HUES6 (cell line): ENCODE measurements around the gene C4orf54.

Experiments
- H3K27ac ChIP-seq: 2 replicates; pipeline ENCODE4 v1.7.0; 2013; ENCODE audit warnings: low read depth, mild to moderate bottlenecking, low read length, inconsistent platforms
- H3K27me3 ChIP-seq: 2 replicates; pipeline ENCODE4 v1.6.1; 2013; ENCODE audit warnings: low read length; ENCODE audit not compliant: control insufficient read depth, insufficient read depth
- H3K36me3 ChIP-seq: 2 replicates; pipeline ENCODE4 v1.6.1; 2013; ENCODE audit warnings: low read length; ENCODE audit not compliant: control insufficient read depth, insufficient read depth
- H3K4me1 ChIP-seq: 2 replicates; pipeline ENCODE4 v1.6.1; 2013; ENCODE audit warnings: low read length; ENCODE audit not compliant: control insufficient read depth, insufficient read depth
- H3K4me3 ChIP-seq: 2 replicates; pipeline ENCODE4 v1.5.1; 2013; ENCODE audit warnings: low read depth, low read length
- H3K9ac ChIP-seq: one replicate; pipeline ENCODE4 v1.6.1; 2013; ENCODE audit warnings: mild to moderate bottlenecking, low read length
- H3K9me3 ChIP-seq: 2 replicates; pipeline ENCODE4 v1.6.1; 2013; ENCODE audit warnings: low read depth, low read length; ENCODE audit not compliant: control insufficient read depth, insufficient read depth

C4orf54 gene

DNA sequence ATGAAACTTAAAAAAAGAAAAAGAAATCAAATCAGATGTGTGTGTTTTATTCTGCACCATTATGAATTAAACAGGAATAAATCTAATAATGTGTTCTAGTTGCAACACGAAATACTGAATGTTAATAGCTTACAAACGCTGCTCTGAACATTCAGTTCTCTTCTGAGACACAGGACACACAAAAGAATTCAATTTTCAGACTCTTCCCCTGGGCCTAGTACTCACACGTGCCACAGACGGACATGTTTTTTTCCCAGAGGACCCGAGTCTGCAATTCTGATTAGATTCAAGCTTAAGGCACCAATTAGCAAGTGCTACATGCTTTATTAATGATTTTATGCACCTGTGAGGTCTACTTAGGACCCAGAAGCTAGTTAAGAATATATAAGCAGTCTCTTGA lies 20.5 kb downstream of the C4orf54 start:
- Histone ChIP-seq H3K4me3 (no peak overlapping the region), H3K4me1 (no peaks in the 10 kb centered on the region), H3K27me3 (no peaks in the 10 kb centered on the region), H3K36me3 (no peaks in the 10 kb centered on the region), H3K27ac (no peak overlapping the region), H3K9me3 (no peaks in the 10 kb centered on the region), H3K9ac (no peak overlapping the region)

DNA sequence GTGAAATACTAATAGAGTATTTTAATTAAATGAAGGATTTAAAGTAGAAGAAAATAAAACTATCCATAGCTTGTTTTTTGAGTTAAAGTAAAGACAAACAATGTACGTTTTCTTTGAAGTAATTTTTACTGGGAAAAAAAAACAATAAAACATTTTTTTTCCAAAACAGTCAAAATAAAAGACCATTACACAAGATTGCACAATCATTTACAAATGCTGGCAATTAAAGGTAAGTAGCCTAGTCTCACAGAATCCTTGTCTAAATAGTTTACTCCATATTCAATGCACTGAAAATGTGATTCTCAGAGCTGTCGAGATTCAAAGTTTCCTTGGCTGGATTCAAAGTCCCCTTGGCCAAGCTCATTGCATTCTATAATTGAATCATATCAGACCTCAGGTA lies 21.2 kb downstream of the C4orf54 start:
- no peak overlapping the region for H3K27ac ChIP-seq
- H3K4me3 ChIP-seq, result no peak overlapping the region
- H3K9ac ChIP-seq, result no peak overlapping the region
- H3K4me1 ChIP-seq, result 0 out of 2 replicates have a peak, but pooled peaks cover 2% of the 10 kb centered on the region
- H3K36me3 ChIP-seq, result no peaks in the 10 kb centered on the region
- H3K27me3 ChIP-seq, result no peaks in the 10 kb centered on the region
- no peaks in the 10 kb centered on the region for H3K9me3 ChIP-seq

DNA sequence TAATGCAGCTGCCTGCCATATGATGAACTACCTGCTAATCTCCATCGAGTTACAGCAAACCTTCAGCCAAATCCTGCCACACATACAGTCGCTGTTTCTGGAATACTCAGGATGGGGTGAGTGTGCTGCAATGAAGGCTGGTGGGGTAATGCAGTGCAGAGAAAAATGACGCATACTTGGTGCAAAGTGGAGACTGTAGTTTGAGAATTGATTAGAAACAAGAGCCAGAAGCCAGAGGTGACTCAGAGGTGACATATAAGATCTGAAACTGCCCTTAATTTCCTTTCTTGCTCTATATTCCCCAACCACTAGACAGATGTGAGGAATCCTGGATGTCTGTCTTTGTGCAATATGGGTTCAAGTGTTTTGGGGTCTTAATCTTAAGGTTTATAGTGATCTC lies 22.0 kb downstream of the C4orf54 start:
- no peaks in the 10 kb centered on the region for H3K27me3 ChIP-seq
- H3K27ac ChIP-seq, result no peak overlapping the region
- no peaks in the 10 kb centered on the region for H3K9me3 ChIP-seq
- no peak overlapping the region for H3K9ac ChIP-seq
- no peak overlapping the region for H3K4me3 ChIP-seq
- no peaks in the 10 kb centered on the region for H3K36me3 ChIP-seq
- 0 out of 2 replicates have a peak, but pooled peaks cover 2% of the 10 kb centered on the region for H3K4me1 ChIP-seq

DNA sequence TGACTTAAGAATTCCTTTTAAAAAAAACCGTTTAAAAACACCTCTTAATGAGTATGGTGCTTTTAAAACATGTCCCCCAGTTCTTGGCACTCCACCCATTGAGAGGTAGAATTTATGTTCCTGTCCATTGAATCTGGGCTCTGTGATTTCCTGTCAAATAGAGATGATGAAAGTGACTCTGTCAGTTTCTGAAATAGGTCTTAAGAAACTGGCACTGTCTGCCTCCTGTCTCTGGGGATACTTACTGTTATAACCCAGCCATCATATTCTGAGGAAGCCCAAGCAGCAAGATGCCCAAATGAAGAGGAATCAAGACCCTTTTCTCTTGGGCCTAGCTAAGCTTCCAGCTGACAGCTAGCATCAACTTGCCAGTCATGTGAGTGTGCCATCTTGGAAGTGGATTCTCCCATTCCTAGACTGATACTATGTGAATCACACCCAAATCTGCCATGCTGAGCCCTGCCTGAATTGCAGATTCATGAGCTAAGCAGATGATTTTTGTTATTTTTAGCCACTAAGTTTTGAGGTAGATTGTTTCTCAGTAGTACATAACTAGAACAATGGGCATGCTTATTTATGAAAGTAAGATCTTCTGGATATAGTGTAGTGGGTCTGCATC lies 22.8 kb downstream of the C4orf54 start:
- Histone ChIP-seq H3K9me3 (no peaks in the 10 kb centered on the region), H3K36me3 (no peaks in the 10 kb centered on the region), H3K4me3 (no peak overlapping the region), H3K27me3 (no peaks in the 10 kb centered on the region), H3K27ac (no peak overlapping the region), H3K9ac (no peak overlapping the region), H3K4me1 (0 out of 2 replicates have a peak, but pooled peaks cover 2% of the 10 kb centered on the region)

DNA sequence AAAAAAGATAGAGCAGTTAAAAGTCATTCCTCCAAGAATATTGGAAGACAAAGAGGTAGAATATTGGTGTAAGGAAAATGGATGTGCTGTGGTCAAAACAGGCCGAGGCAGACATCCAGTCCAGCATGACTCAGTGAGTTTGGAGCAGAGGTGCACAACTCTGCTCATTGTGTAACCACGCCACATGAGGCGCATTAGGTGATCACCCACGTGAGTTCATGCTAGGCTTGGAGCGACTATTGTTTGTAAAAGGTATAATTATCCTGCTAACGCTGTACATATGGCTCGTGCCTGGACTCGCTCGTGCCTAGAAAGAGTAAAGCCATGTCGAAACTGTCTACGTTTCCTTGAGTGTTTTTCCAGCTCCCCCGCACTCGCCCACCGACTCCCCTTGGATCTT lies 23.9 kb downstream of the C4orf54 start:
- Histone ChIP-seq H3K36me3 (no peaks in the 10 kb centered on the region), H3K9me3 (no peaks in the 10 kb centered on the region), H3K4me1 (0 out of 2 replicates have a peak, but pooled peaks cover 2% of the 10 kb centered on the region), H3K9ac (no peak overlapping the region), H3K27me3 (no peaks in the 10 kb centered on the region), H3K27ac (no peak overlapping the region), H3K4me3 (no peak overlapping the region)

DNA sequence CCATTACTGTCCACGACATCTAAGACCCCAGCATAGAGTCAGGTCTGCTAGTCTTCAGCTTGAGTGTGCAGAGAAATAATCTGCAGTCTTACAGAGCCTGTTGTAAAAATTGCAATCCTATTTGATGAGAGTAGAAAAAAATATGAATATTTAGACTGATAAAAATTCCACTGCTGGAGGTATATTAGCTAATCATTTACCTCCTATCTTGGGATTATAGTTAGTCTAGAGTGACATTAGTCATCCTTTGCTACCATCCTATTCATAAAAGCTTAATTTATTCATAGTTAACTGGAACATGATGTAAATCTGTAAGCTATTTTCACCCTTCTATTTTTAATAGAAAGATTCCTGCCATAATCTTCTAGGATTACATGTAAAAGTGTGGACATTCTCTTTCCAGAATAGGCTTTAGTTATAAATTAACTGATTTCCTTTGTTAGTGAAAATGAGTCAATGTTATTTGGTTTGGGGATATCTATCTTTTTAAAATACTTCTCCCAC lies 26.7 kb downstream of the C4orf54 start:
- H3K9ac ChIP-seq, result no peak overlapping the region
- no peaks in the 10 kb centered on the region for H3K27me3 ChIP-seq
- H3K36me3 ChIP-seq, result no peaks in the 10 kb centered on the region
- H3K9me3 ChIP-seq, result no peaks in the 10 kb centered on the region
- H3K4me3 ChIP-seq, result no peak overlapping the region
- H3K27ac ChIP-seq, result no peak overlapping the region
- H3K4me1 ChIP-seq, result 0 out of 2 replicates have a peak, but pooled peaks cover 2% of the 10 kb centered on the region

DNA sequence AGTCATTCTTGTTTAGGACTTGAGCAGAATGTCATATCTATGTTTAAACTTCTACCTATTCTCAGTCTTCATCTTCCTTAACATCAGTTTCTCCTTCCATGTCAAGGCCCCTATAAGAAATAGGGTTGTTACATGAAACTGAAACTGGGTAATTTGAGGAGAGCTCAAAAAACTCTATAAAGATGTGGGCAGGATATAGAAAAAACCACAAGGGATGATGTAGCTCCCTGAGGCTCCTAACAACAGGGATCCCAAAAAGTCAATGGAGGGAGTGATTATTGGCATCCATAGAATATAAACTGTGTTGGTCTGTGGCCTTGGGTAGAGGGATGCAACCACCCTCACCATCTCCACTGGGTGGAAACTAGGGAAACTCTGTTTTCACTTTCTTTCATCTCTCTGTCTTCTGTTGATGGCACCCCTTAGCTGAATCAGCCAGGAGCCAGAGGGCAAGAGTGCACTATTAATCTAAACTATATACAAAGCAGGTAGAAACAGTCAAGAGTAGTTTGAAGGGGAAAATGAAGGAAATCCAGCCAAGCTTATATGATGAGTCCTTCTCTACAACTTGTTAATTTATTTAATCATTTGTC lies 27.6 kb downstream of the C4orf54 start:
- Histone ChIP-seq H3K36me3 (no peaks in the 10 kb centered on the region), H3K27ac (no peak overlapping the region), H3K27me3 (no peaks in the 10 kb centered on the region), H3K4me3 (no peak overlapping the region), H3K9ac (no peak overlapping the region), H3K4me1 (0 out of 2 replicates have a peak, but pooled peaks cover 2% of the 10 kb centered on the region), H3K9me3 (no peaks in the 10 kb centered on the region)

DNA sequence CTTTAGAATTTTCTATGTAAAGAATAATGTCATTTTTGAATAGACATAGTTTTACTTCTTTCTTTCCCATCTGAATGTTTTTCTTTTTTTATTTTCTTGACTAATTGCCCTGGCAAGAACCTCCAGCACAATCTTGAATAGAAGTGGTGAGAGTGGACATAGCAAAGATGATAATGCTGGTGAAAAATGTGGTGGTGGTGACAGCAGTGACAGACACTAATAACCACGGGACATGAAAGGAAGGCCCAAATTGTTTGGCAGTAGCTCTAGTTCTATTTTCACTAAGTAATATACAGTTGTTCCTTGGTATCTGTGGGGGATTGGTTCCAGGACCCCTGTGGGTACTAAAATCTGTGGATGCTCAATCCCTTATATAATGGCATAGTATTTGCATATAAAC lies 29.6 kb downstream of the C4orf54 start:
- Histone ChIP-seq H3K9me3 (no peaks in the 10 kb centered on the region), H3K27ac (no peak overlapping the region), H3K27me3 (no peaks in the 10 kb centered on the region), H3K36me3 (no peaks in the 10 kb centered on the region), H3K4me3 (no peak overlapping the region), H3K4me1 (peaks cover 11% of the 10 kb centered on the region), H3K9ac (no peak overlapping the region)

DNA sequence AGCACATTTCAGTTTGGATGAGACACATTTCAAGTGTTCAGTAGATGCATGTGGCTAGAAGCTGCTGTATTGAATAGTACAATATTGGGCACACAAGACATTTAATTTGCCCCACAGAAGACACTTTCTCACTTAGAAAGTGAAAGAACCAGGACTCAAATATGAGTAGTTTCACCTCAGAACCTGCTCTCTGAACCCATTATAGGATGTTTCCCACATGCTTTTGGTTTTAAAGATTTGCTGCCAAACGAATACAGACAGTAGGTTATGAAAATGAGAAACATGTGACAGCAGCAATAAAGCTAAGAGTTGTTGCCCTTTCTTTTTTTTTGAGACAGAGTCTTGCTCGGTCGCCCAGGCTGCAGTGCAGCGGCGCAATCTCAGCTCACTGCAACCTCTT lies 32.3 kb downstream of the C4orf54 start:
- Histone ChIP-seq H3K27ac (no peak overlapping the region), H3K9ac (no peak overlapping the region), H3K4me3 (no peak overlapping the region), H3K27me3 (no peaks in the 10 kb centered on the region), H3K36me3 (no peaks in the 10 kb centered on the region), H3K4me1 (peaks cover 12% of the 10 kb centered on the region), H3K9me3 (no peaks in the 10 kb centered on the region)

DNA sequence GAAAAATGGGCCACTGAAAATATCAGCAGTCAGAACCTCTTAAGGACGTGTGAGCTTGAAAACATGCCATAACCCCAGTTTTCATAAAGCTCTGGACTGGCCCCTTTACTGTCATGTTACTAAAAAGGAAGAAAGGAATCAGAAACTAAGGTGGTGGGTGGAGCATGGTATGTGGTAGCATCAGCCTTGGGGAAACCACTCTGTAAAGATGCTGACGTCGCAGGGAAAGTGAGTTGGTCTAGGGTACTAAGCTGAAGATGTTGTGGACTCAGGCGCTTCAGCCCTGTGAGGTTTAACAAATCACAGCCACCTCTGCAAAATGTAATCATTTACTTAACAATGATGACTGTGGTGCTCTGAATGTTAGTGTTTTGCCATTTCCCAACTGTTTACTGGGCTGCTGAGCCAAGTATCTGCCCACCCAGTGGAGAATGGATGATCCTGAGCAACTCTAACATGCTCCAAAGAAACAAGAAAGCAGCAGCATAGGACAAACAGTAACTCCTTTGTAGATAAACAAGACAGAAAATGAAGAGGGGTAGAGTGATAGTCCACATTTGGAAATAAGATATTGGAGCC lies 33.4 kb downstream of the C4orf54 start:
- no peaks in the 10 kb centered on the region for H3K27me3 ChIP-seq
- no peak overlapping the region for H3K27ac ChIP-seq
- H3K9ac ChIP-seq, result no peak overlapping the region
- H3K4me3 ChIP-seq, result no peak overlapping the region
- no peaks in the 10 kb centered on the region for H3K9me3 ChIP-seq
- peaks cover 12% of the 10 kb centered on the region for H3K4me1 ChIP-seq
- H3K36me3 ChIP-seq, result no peaks in the 10 kb centered on the region

DNA sequence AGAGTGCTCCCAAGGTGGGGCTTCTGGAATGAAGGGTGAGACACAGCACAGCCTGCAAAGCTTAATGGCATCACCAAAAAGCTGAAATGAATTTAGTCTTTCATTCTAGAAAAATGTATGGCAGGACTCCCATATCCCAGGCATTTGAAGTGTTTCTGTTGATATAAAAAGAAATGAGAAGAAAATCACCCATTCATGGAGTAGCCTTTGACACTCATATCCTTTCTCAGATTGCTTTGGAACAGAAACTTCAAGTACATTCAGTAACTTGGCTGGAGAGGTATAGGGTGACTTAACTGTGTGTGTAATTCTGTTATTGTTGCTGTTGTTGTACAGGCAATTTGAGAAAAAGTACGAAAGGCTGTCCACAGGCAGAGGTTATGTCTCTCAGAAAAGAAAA lies 35.3 kb downstream of the C4orf54 start:
- no peak overlapping the region for H3K4me3 ChIP-seq
- no peaks in the 10 kb centered on the region for H3K36me3 ChIP-seq
- no peak overlapping the region for H3K27ac ChIP-seq
- H3K27me3 ChIP-seq, result no peaks in the 10 kb centered on the region
- H3K9me3 ChIP-seq, result no peaks in the 10 kb centered on the region
- H3K9ac ChIP-seq, result no peak overlapping the region
- H3K4me1 ChIP-seq, result peaks cover 12% of the 10 kb centered on the region
